HG03354 (cell line): ENCODE data around the gene ZNF445.
"Not testable (repeated sequence)": the region's sequence is repeated elsewhere in the genome, so short reads cannot be mapped to it uniquely, and the experiment has no call there.

Source experiments
- ATAC-seq: cut with Tn5 transposase; IDR thresholded peaks from one replicate; pipeline ENCODE4 v1.9.1; 2021; ENCODE audit warnings: mild to moderate bottlenecking; ENCODE audit not compliant: unreplicated experiment, poor library complexity, severe bottlenecking

The ZNF445 gene

GRCh38 chr3:44411031-44411645, 66.3 kb downstream of the ZNF445 start:
- ATAC-seq = no peak

DNA sequence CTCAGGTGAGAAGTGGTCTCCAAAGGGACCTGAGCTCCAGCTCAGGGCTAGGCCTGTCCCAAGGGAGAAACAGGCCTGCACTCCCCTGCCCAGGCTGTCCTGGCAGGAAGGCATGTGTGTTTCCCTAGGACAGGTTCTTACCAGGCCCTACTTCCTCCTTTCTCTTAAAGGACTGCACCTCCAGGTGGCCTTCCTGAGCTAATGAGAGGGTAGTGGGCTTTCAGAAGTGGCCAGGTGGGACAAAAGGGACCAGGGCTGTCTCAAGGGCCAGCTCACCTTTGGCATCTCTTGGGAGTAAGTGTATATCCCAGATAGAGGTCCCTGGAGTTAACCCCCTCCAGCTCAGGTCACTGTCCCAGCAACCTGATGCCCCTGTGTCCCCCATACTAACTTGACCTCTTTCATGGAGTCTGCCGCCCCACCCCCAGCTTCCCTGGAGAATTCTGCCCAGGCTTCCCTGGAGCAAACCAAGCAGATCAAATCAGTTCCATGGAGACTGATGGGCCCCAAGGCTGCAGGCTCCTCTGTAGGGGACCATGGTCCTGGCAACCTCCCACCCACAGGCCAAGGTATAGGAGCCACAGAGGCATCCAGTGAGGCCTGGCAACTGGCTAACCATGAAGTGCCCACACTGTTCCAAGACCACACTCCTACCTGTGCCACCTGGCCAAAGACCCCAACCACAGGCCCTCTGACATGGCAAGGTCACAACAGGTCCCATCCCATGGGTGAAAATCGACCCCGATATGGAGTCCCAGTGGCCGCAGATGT, 67.6 kb downstream of the ZNF445 start:
- no peak for ATAC-seq

DNA sequence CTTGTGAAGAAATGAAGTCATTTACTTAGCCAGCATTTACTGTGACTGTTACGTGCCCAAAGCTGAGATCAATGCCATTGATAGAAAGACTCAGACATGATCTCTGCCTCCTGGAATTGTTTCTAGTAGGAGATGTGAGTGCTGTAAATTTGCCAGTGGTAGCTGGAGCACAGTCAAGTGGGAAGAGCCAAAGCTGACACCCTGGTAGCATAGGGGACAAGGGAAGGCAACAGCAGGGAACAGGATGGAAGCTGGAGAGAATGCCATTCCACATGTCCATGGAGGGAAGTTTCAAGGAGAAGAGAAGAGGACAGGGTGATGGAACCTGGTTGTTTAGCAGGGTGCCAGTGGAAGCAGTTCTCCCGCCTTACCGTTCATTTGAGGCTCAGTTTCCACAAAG, 74.9 kb downstream of the ZNF445 start:
- ATAC-seq = no peak

- no peak for ATAC-seq
Observed at GRCh38 chr3:44400771-44401170, 76.7 kb downstream of the ZNF445 start.

- ATAC-seq = no peak
Observed at GRCh38 chr3:44398853-44399252, 78.6 kb downstream of the ZNF445 start.

DNA sequence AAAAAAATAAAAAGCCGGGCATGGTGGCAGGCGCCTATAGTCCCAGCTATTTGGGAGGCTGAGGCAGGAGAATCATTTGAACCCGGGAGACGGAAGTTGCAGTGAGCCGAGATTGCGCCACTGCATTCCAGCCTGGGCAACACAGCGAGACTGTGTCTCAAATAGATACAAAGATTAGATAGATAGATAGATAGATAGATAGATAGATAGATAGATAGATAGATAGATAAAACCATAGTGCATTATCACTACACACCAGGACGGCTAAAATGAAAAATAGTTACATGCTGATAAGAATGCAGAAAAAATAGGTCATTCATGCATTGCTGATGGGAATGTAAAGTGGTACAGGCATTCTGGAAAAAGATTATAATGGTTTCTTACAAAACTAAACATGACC, 79.2 kb downstream of the ZNF445 start:
- not testable (repeated sequence) for ATAC-seq

DNA sequence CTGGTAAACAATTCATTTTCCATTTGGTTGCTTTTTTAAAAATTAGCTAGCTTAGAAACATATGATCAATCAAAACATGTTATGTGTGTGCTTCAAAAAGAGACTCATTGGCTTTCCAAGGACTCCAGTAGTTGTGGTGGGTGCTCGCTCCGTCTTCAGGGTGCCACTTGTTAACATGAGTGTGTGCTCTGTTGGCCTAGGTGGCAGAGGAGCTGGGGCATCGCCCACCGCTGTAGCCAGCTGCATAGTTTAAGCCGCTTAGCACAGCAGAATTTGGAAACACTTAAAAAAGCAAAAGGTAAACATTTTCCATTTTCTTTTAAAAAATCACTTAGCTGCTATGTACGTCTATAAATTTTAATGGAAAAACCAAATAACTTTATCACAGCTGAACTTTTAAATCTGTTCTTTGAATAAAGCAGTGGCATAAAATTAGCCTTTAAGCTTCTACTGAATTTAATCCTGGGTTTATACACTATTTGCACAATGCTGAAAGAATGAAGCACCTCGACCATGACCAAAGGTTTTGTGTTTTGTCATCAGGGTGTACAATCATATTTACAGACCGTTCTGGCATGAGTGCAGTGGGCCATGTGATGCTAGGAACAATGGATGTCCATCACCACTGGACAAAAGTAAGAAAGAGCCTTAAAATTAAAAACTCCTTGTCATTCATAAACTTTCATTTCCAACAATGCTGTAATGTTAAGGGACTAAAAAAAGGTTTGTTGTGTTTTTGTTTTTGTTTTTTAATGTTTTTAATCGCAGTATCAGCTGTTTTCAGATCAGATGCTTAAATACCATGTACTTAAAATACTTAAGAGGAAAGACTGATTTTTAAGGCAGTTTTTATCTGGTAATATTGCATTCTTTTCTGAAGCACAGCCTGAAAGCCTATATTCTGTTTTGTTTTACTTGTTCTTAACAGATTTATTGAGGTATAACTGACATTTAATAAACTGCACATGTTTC, 81.0 kb downstream of the ZNF445 start:
- ATAC-seq = no peak

- ATAC-seq = no peak
Observed at GRCh38 chr3:44395714-44396113, 81.8 kb downstream of the ZNF445 start.

- no peak for ATAC-seq
Observed at GRCh38 chr3:44392489-44392888, 85.0 kb downstream of the ZNF445 start.

DNA sequence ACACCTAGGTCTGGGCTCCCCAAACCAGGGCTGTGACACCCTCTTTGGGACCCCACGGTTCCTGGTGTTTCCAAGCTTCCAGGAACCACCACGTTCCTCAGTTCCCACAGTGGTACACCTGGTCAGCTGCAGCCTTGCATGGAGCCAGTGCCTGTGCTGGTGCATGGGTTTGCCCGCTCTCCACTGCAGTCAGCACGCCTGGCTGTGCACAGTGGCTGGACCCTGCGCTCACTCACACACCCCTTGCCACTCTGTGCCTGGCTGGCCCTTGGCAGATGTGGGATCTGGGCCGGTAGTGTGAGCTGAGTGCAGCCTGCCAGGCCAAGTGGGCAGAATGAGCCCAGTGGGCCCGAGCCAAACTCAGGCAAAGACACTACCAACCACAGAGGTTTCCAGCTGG, 90.1 kb downstream of the ZNF445 start:
- no peak for ATAC-seq
